ENCODE measurements around the gene ERP27. TPM values are rescaled to one million over a fixed set of nuclear protein-coding genes. Genes with fewer than 3 reads are reported as not detected.

The ERP27 gene
- total RNA-seq, 1 experiment from 2014 or later, result not detected

GRCh38 chr12:14892726-14893505 lies 45.4 kb downstream of the ERP27 start:
- Histone ChIP-seq H3K27ac (ENCODE audit: low read length) (no peak overlapping the region), H3K36me3 (ENCODE audit: control insufficient read depth, insufficient read depth, low read length) (no peaks in the 10 kb centered on the region), H3K9me3 (ENCODE audit: control insufficient read depth, insufficient read depth, low read depth, low read length) (no peaks in the 10 kb centered on the region), H3K4me1 (ENCODE audit: control insufficient read depth, insufficient read depth, low read length) (no peaks in the 10 kb centered on the region), H3K27me3 (ENCODE audit: control insufficient read depth, insufficient read depth, low read length) (no peaks in the 10 kb centered on the region), H3K4me3 (ENCODE audit: low read depth in 2 of 2, low read length in 2 of 2) (no peak overlapping the region)
- TF ChIP-seq SIN3A (IDR thresholded peaks at IDR 0.05; ENCODE audit: borderline replicate concordance, insufficient read depth, low read depth, low read length) (no peak), POLR2AphosphoS5 (IDR thresholded peaks at IDR 0.05; ENCODE audit: low read depth, low read length) (no peak), REST (IDR thresholded peaks at IDR 0.05; ENCODE audit: insufficient read depth in 1 of 2, low read depth in 2 of 2, low read length in 1 of 2) (no peak), TCF7L2 (IDR thresholded peaks at IDR 0.05; ENCODE audit: low read depth, low read length) (no peak)
- TF ChIP-seq, protein P1, sequence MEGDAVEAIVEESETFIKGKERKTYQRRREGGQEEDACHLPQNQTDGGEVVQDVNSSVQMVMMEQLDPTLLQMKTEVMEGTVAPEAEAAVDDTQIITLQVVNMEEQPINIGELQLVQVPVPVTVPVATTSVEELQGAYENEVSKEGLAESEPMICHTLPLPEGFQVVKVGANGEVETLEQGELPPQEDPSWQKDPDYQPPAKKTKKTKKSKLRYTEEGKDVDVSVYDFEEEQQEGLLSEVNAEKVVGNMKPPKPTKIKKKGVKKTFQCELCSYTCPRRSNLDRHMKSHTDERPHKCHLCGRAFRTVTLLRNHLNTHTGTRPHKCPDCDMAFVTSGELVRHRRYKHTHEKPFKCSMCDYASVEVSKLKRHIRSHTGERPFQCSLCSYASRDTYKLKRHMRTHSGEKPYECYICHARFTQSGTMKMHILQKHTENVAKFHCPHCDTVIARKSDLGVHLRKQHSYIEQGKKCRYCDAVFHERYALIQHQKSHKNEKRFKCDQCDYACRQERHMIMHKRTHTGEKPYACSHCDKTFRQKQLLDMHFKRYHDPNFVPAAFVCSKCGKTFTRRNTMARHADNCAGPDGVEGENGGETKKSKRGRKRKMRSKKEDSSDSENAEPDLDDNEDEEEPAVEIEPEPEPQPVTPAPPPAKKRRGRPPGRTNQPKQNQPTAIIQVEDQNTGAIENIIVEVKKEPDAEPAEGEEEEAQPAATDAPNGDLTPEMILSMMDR (IDR thresholded peaks at IDR 0.05), result peak; percentile 10; the same call in 1 of the 2 replicates
- no TSS peak for BruUV-seq (replicated peaks)
- in situ Hi-C loops (cut with HindIII; ENCODE audit: low pct_unique_long_range_greater_than_20kb, low sequenced_read_pairs) (no loop called here), intact Hi-C loops (cut with micrococcal nuclease; ENCODE audit: unreplicated experiment) (no loop called here)
- POLR2A ChIA-PET, result no interaction called here
- DNase-seq (ENCODE audit: low read depth, low spot score), result no peak
- ATAC-seq, result no peak
- CTCF ChIA-PET, result no interaction called here

DNA sequence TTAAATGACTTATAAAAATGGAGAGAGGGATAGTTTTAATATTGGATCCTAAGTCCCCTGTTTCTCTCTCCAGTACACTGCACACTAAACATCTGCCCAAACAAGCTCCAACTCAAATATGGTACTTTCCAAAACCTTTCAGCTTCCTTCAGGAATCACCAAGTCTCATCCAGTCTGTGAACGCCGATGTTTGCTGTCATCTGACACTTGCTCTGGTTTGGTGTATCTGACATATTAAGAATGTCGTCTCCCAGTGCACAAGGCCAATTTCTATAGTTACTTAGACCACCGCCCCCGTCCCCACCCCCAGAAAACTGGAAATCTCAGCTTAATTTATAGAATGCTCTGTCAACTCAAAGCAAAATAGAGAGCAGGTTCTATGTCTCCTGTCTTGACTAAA lies 47.6 kb downstream of the ERP27 start:
- ChIA-PET POLR2A (no interaction called here), CTCF (no interaction called here)
- H3K27me3 ChIP-seq (ENCODE audit: control insufficient read depth, insufficient read depth, low read length), result no peaks in the 10 kb centered on the region
- no TSS peak for BruUV-seq (replicated peaks)
- H3K27ac ChIP-seq (ENCODE audit: low read length), result no peak overlapping the region
- ATAC-seq (no peak), DNase-seq (ENCODE audit: low read depth, low spot score) (no peak)
- no peaks in the 10 kb centered on the region for H3K9me3 ChIP-seq (ENCODE audit: control insufficient read depth, insufficient read depth, low read depth, low read length)
- no peaks in the 10 kb centered on the region for H3K36me3 ChIP-seq (ENCODE audit: control insufficient read depth, insufficient read depth, low read length)
- in situ Hi-C loops (cut with HindIII; ENCODE audit: low pct_unique_long_range_greater_than_20kb, low sequenced_read_pairs) (no loop called here), intact Hi-C loops (cut with micrococcal nuclease; ENCODE audit: unreplicated experiment) (no loop called here)
- no peaks in the 10 kb centered on the region for H3K4me1 ChIP-seq (ENCODE audit: control insufficient read depth, insufficient read depth, low read length)
- H3K4me3 ChIP-seq (ENCODE audit: low read depth in 2 of 2, low read length in 2 of 2), result no peak overlapping the region
- TF ChIP-seq POLR2AphosphoS5 (IDR thresholded peaks at IDR 0.05; ENCODE audit: low read depth, low read length) (no peak), SIN3A (IDR thresholded peaks at IDR 0.05; ENCODE audit: borderline replicate concordance, insufficient read depth, low read depth, low read length) (no peak), TCF7L2 (IDR thresholded peaks at IDR 0.05; ENCODE audit: low read depth, low read length) (no peak), REST (IDR thresholded peaks at IDR 0.05; ENCODE audit: insufficient read depth in 1 of 2, low read depth in 2 of 2, low read length in 1 of 2) (no peak)
- TF ChIP-seq, protein P1 (IDR thresholded peaks at IDR 0.05), result no peak
